H1 (cell line): Measurements from ENCODE around the gene TIMP3. TPM values are rescaled to one million over a fixed set of nuclear protein-coding genes. Genes with fewer than 3 reads are reported as not detected.

Source experiments
- BCL11A ChIP-seq, 2 experiments: IDR thresholded peaks; one replicate each; pipeline ENCODE4 v1.6.1; 2011; ENCODE audit warnings: low read depth in 2 of 2, low read length in 2 of 2, mild to moderate bottlenecking in 2 of 2
- CBX8 ChIP-seq: fragments of 300-800, 300-1000 bp; sonication (generic); IDR thresholded peaks from 2 replicates; pipeline ENCODE4 v1.7.1; 2016; ENCODE audit warnings: low read depth, low read length, borderline replicate concordance
- CTBP2 ChIP-seq: IDR thresholded peaks from 2 replicates; pipeline ENCODE4 v1.7.0; 2011; ENCODE audit warnings: borderline replicate concordance, mild to moderate bottlenecking, moderate library complexity, mixed read lengths, low read length; ENCODE audit not compliant: insufficient read depth, insufficient read length
- EGR1 ChIP-seq: IDR thresholded peaks from 2 replicates; pipeline ENCODE4 v1.6.1; 2011; ENCODE audit warnings: low read depth, low read length, borderline replicate concordance
- SAP30 ChIP-seq: fragments of 300-600 bp; sonication (generic); IDR thresholded peaks from 2 replicates; pipeline ENCODE4 v1.7.1; 2012; ENCODE audit warnings: low read length, moderate library complexity, mild to moderate bottlenecking, inconsistent platforms; ENCODE audit not compliant: insufficient read depth, insufficient replicate concordance
- TBP ChIP-seq: IDR thresholded peaks from 2 replicates; pipeline ENCODE4 v1.6.1; 2011; ENCODE audit warnings: low read depth, low read length, improper control_type of control experiment
- polyA plus RNA-seq, 7 experiments: library from polyadenylated mRNA; depleted of rRNA in 3 of 7; stranded (reverse) in 5 of 7; unstranded in 2 of 7; fragments of >200 nt in 5 of 7; fragments of 200-250 nt in 2 of 7; gene quantifications; 1 replicate in 5 of 7; 2 replicates in 1 of 7; 4 replicates in 1 of 7; pipeline versions ENCODE4 v1.2.1 to v1.2.3, GENCODE V29; 2011 to 2013; ENCODE audit warnings: missing spikeins in 2 of 7, mixed read lengths in 2 of 7
- total RNA-seq: library from RNA; stranded (reverse); fragmentation: NEBNext Ultra II Directional; extraction: Animal tissue kit (Norgen Biotek cat#: 25700); gene quantifications from 2 replicates; pipeline ENCODE4 v1.2.1, GENCODE V29; 2021
- TF ChIP-seq, protein P1 (sequence below): IDR thresholded peaks from 2 replicates; pipeline ENCODE4 v1.6.1; 2011; ENCODE audit warnings: low read length, improper control_type of control experiment
- TF ChIP-seq, protein P2 (sequence below): IDR thresholded peaks from 2 replicates; pipeline ENCODE4 v1.6.1; 2011; ENCODE audit warnings: low read depth, mild to moderate bottlenecking, low read length; ENCODE audit not compliant: insufficient read depth

Gene TIMP3
- total and polyA plus RNA-seq, 2 of the 8 experiments (the other 6 are each of a cell fraction or from before 2014, with no cell fraction given) = 1.3 to 4.7 TPM

DNA sequence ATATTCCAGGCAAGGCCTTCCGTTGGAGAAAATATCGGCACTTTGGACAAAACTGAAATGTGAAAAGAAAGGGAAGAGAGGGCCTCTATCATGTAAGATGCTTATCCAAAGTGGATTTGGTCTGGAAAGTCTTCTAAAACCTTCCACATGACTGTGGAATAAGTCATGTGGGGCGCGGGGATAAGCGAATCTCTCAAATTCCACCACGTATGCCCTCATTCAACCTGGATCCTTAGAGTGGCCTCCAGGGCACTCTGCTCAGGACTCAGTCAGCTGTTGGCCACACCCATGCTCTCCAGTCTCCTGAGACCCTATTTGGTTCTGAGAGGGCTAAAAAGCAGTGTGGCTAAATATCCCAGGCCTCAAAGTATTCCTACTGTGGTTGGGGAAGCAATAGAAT lies 2.0 kb upstream of the TIMP3 start (continued):
- TF ChIP-seq, protein P1, sequence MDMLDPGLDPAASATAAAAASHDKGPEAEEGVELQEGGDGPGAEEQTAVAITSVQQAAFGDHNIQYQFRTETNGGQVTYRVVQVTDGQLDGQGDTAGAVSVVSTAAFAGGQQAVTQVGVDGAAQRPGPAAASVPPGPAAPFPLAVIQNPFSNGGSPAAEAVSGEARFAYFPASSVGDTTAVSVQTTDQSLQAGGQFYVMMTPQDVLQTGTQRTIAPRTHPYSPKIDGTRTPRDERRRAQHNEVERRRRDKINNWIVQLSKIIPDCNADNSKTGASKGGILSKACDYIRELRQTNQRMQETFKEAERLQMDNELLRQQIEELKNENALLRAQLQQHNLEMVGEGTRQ = no peak
- TF ChIP-seq, protein P2, sequence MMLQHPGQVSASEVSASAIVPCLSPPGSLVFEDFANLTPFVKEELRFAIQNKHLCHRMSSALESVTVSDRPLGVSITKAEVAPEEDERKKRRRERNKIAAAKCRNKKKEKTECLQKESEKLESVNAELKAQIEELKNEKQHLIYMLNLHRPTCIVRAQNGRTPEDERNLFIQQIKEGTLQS = no peak
- no peak for TF ChIP-seq CBX8
- TF ChIP-seq BCL11A (IDR thresholded peaks at IDR 0.05; ENCODE audit: low read depth in 2 of 2, low read length in 2 of 2) = no peak
- TF ChIP-seq CTBP2 = no peak
- no peak for TF ChIP-seq TBP
- no peak for TF ChIP-seq EGR1
- no peak for TF ChIP-seq SAP30
